HepG2 (cell line): Measurements from ENCODE around the gene NPHS1. TPM values are rescaled to one million over a fixed set of nuclear protein-coding genes. Genes with fewer than 3 reads are reported as not detected.

Experiments used
- ARNT ChIP-seq: fragments of 450-650 bp; IDR thresholded peaks from 2 replicates; pipeline ENCODE4 v1.6.1; 2017
- FOXC1 ChIP-seq: sonication (generic); formaldehyde crosslinking; IDR thresholded peaks from 2 replicates; pipeline ENCODE4 v1.8.0; 2022; ENCODE audit warnings: mild to moderate bottlenecking, missing genetic modification reagents, borderline replicate concordance
- HES4 ChIP-seq: sonication (generic); formaldehyde crosslinking; IDR thresholded peaks from 2 replicates; pipeline ENCODE4 v1.9.0; 2021; ENCODE audit warnings: mild to moderate bottlenecking, missing genetic modification reagents, borderline replicate concordance
- IRX3 ChIP-seq: sonication (generic); formaldehyde crosslinking; IDR thresholded peaks from 2 replicates; pipeline ENCODE4 v1.8.1; 2023; ENCODE audit warnings: mild to moderate bottlenecking, low read depth, missing genetic modification reagents, borderline replicate concordance
- KDM3A ChIP-seq: IDR thresholded peaks from 2 replicates; pipeline ENCODE4 v1.6.1; 2018; ENCODE audit warnings: low read depth, missing compliant biosample characterization
- KLF16 ChIP-seq, 2 experiments: sonication (generic) in 1 of 2; formaldehyde crosslinking in 1 of 2; IDR thresholded peaks; 2 replicates each; pipeline versions ENCODE4 v1.6.1 to v1.8.0; 2016 to 2023; ENCODE audit warnings: missing genetic modification reagents in 2 of 2, missing compliant biosample characterization in 1 of 2
- PHB2 ChIP-seq: fragments of 450-650 bp; IDR thresholded peaks from 2 replicates; pipeline ENCODE4 v1.6.1; 2018; ENCODE audit not compliant: partially characterized antibody
- SNAPC2 ChIP-seq: sonication (generic); formaldehyde crosslinking; IDR thresholded peaks from 2 replicates; pipeline ENCODE4 v1.8.1; 2022; ENCODE audit warnings: mild to moderate bottlenecking, missing genetic modification reagents
- SSRP1 ChIP-seq: IDR thresholded peaks from 2 replicates; pipeline ENCODE4 v1.6.1; 2016; ENCODE audit warnings: control low read depth
- ZNF207 ChIP-seq: fragments of 450-650 bp; IDR thresholded peaks from 2 replicates; pipeline ENCODE4 v1.6.1; 2016; ENCODE audit warnings: antibody characterized with exemption, borderline replicate concordance
- ZNF747 ChIP-seq: sonication (generic); formaldehyde crosslinking; IDR thresholded peaks from 2 replicates; pipeline ENCODE4 v1.8.1; 2023; ENCODE audit warnings: missing genetic modification reagents, mild to moderate bottlenecking, borderline replicate concordance
- ZSCAN29 ChIP-seq: sonication (generic); formaldehyde crosslinking; conservative IDR thresholded peaks from 2 replicates; pipeline ENCODE4 v1.4.0; 2020; ENCODE audit warnings: mild to moderate bottlenecking, missing genetic modification reagents
- polyA plus RNA-seq, 8 experiments: library from polyadenylated mRNA; depleted of rRNA in 3 of 8; stranded (reverse) in 7 of 8; unstranded in 1 of 8; fragments of >200 nt; fragmentation: Illumina TruSeq in 4 of 8; extraction: Trizol in 4 of 8; gene quantifications; 2 replicates each; pipeline versions ENCODE4 v1.2.1 to v1.2.3, GENCODE V29; 2011 to 2016; ENCODE audit warnings: low read depth in 4 of 8, missing spikeins in 1 of 8, mixed read lengths in 1 of 8; ENCODE audit not compliant: insufficient read depth in 1 of 8
- total RNA-seq, 5 experiments: library from RNA; depleted of rRNA; stranded (reverse); fragments of >200 nt; fragmentation: Illumina TruSeq; extraction: Trizol; gene quantifications; 2 replicates each; pipeline ENCODE4 v1.2.3, GENCODE V29; 2016; ENCODE audit warnings: low read depth in 1 of 5
- TF ChIP-seq, protein P1 (sequence below): fragments of 450-650 bp; IDR thresholded peaks from 2 replicates; pipeline ENCODE4 v1.6.1; 2017
- TF ChIP-seq, protein P2 (sequence below): sonication (generic); formaldehyde crosslinking; IDR thresholded peaks from 2 replicates; pipeline ENCODE4 v1.5.0; 2020; ENCODE audit warnings: mild to moderate bottlenecking, missing genetic modification reagents
- TF ChIP-seq, protein P3 (sequence below): sonication (generic); formaldehyde crosslinking; IDR thresholded peaks from 2 replicates; pipeline ENCODE4 v1.8.0; 2022; ENCODE audit warnings: mild to moderate bottlenecking, missing genetic modification reagents, moderate library complexity
- TF ChIP-seq, protein P4 (sequence below): sonication (generic); formaldehyde crosslinking; IDR thresholded peaks from 2 replicates; pipeline ENCODE4 v1.4.0; 2020; ENCODE audit warnings: low read depth, mild to moderate bottlenecking, missing genetic modification reagents
- TF ChIP-seq, protein P5 (sequence below): sonication (generic); formaldehyde crosslinking; IDR thresholded peaks from 2 replicates; pipeline ENCODE4 v1.5.1; 2020; ENCODE audit warnings: mild to moderate bottlenecking, moderate library complexity, missing genetic modification reagents
- TF ChIP-seq, protein P6 (sequence below): sonication (generic); formaldehyde crosslinking; IDR thresholded peaks from 2 replicates; pipeline ENCODE4 v1.9.0; 2022; ENCODE audit warnings: low read depth, missing genetic modification reagents
- TF ChIP-seq, protein P7 (sequence below): sonication (generic); formaldehyde crosslinking; IDR thresholded peaks from 2 replicates; pipeline ENCODE4 v1.4.0; 2020; ENCODE audit warnings: missing genetic modification reagents, mild to moderate bottlenecking, borderline replicate concordance

Gene NPHS1
- total and polyA plus RNA-seq, 2 of the 13 experiments (the other 11 are each of a cell fraction or from before 2014, with no cell fraction given): not detected

DNA sequence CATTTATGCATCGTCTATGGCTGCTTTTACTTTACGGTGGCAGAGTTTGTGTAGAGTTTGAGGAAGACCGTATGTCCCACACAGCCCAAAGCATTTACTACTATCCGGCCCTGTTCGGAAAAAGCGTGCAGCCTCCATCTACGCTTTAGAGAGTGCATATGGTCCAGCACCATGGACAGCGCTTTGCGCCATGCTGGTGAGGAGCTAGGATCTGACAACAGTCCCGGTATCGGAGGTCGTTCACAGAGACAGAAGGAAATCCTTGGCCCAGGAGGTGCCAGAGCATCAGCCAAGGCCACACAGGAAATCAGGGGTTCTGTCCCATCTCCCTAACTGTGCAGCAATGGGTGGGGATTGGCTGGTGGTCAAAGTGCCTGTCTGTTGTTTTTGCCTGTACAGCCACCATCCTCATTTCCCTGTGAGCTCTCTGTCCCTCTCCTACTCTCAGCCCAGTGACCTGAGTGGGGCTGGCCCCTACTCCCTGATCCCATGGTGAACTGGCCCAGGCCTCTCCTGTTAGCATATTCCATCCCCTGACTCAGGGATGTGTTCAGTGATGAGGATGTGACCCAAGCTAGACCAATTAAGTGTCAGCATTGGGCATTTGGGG is 23.5 kb downstream of the NPHS1 start (continued):
- TF ChIP-seq KLF16 (CRISPR knock-in tag; IDR thresholded peaks at IDR 0.05): peak; percentile 42 to 99; a peak in 2 of 4 replicates
- TF ChIP-seq IRX3 (CRISPR knock-in tag): 0 out of 2 replicates have a peak, but pooled peaks have one; percentile 66
- TF ChIP-seq KDM3A (CRISPR knock-in tag): 0 out of 2 replicates have a peak, but pooled peaks have one; percentile 29
- TF ChIP-seq, protein P1, sequence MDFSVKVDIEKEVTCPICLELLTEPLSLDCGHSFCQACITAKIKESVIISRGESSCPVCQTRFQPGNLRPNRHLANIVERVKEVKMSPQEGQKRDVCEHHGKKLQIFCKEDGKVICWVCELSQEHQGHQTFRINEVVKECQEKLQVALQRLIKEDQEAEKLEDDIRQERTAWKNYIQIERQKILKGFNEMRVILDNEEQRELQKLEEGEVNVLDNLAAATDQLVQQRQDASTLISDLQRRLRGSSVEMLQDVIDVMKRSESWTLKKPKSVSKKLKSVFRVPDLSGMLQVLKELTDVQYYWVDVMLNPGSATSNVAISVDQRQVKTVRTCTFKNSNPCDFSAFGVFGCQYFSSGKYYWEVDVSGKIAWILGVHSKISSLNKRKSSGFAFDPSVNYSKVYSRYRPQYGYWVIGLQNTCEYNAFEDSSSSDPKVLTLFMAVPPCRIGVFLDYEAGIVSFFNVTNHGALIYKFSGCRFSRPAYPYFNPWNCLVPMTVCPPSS: no peak
- TF ChIP-seq, protein P2, sequence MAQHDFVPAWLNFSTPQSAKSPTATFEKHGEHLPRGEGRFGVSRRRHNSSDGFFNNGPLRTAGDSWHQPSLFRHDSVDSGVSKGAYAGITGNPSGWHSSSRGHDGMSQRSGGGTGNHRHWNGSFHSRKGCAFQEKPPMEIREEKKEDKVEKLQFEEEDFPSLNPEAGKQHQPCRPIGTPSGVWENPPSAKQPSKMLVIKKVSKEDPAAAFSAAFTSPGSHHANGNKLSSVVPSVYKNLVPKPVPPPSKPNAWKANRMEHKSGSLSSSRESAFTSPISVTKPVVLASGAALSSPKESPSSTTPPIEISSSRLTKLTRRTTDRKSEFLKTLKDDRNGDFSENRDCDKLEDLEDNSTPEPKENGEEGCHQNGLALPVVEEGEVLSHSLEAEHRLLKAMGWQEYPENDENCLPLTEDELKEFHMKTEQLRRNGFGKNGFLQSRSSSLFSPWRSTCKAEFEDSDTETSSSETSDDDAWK (CRISPR knock-in tag): no peak
- TF ChIP-seq SSRP1 (CRISPR knock-in tag): no peak
- no peak for TF ChIP-seq PHB2
- TF ChIP-seq, protein P3, sequence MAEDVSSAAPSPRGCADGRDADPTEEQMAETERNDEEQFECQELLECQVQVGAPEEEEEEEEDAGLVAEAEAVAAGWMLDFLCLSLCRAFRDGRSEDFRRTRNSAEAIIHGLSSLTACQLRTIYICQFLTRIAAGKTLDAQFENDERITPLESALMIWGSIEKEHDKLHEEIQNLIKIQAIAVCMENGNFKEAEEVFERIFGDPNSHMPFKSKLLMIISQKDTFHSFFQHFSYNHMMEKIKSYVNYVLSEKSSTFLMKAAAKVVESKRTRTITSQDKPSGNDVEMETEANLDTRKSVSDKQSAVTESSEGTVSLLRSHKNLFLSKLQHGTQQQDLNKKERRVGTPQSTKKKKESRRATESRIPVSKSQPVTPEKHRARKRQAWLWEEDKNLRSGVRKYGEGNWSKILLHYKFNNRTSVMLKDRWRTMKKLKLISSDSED (CRISPR knock-in tag): no peak
- 0 out of 2 replicates have a peak, but pooled peaks have one; percentile 66 for TF ChIP-seq ZNF747 (CRISPR knock-in tag)
- TF ChIP-seq, protein P4, sequence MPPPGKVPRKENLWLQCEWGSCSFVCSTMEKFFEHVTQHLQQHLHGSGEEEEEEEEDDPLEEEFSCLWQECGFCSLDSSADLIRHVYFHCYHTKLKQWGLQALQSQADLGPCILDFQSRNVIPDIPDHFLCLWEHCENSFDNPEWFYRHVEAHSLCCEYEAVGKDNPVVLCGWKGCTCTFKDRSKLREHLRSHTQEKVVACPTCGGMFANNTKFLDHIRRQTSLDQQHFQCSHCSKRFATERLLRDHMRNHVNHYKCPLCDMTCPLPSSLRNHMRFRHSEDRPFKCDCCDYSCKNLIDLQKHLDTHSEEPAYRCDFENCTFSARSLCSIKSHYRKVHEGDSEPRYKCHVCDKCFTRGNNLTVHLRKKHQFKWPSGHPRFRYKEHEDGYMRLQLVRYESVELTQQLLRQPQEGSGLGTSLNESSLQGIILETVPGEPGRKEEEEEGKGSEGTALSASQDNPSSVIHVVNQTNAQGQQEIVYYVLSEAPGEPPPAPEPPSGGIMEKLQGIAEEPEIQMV (CRISPR knock-in tag): peak; percentile 75; the same call in 1 of the 2 replicates
- no peak for TF ChIP-seq ZSCAN29 (CRISPR knock-in tag)
- no peak for TF ChIP-seq ZNF207
- TF ChIP-seq, protein P5, sequence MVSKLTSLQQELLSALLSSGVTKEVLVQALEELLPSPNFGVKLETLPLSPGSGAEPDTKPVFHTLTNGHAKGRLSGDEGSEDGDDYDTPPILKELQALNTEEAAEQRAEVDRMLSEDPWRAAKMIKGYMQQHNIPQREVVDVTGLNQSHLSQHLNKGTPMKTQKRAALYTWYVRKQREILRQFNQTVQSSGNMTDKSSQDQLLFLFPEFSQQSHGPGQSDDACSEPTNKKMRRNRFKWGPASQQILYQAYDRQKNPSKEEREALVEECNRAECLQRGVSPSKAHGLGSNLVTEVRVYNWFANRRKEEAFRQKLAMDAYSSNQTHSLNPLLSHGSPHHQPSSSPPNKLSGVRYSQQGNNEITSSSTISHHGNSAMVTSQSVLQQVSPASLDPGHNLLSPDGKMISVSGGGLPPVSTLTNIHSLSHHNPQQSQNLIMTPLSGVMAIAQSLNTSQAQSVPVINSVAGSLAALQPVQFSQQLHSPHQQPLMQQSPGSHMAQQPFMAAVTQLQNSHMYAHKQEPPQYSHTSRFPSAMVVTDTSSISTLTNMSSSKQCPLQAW (CRISPR knock-in tag): 0 out of 2 replicates have a peak, but pooled peaks have one; percentile 27
- TF ChIP-seq HES4 (CRISPR knock-in tag): peak; percentile 97
- TF ChIP-seq, protein P6, sequence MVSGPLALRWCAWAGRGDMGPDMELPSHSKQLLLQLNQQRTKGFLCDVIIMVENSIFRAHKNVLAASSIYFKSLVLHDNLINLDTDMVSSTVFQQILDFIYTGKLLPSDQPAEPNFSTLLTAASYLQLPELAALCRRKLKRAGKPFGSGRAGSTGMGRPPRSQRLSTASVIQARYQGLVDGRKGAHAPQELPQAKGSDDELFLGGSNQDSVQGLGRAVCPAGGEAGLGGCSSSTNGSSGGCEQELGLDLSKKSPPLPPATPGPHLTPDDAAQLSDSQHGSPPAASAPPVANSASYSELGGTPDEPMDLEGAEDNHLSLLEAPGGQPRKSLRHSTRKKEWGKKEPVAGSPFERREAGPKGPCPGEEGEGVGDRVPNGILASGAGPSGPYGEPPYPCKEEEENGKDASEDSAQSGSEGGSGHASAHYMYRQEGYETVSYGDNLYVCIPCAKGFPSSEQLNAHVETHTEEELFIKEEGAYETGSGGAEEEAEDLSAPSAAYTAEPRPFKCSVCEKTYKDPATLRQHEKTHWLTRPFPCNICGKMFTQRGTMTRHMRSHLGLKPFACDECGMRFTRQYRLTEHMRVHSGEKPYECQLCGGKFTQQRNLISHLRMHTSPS (CRISPR knock-in tag): peak; percentile 46; the same call in 1 of the 2 replicates
- 0 out of 2 replicates have a peak, but pooled peaks have one; percentile 29 for TF ChIP-seq SNAPC2
- no peak for TF ChIP-seq ARNT
- peak; percentile 94 for TF ChIP-seq FOXC1 (CRISPR knock-in tag)
- TF ChIP-seq, protein P7, sequence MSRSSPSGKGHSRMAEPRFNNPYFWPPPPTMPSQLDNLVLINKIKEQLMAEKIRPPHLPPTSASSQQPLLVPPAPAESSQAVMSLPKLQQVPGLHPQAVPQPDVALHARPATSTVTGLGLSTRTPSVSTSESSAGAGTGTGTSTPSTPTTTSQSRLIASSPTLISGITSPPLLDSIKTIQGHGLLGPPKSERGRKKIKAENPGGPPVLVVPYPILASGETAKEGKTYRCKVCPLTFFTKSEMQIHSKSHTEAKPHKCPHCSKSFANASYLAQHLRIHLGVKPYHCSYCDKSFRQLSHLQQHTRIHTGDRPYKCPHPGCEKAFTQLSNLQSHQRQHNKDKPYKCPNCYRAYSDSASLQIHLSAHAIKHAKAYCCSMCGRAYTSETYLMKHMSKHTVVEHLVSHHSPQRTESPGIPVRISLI: no peak
